ENCODE data around the gene SLC45A2. TPM values are rescaled to one million over a fixed set of nuclear protein-coding genes. Genes with fewer than 3 reads are reported as not detected.

SLC45A2 gene
- total RNA-seq, 1 experiment from 2014 or later = not detected

- Histone ChIP-seq H2AK5ac (ENCODE audit: insufficient read length, low read length) (no peak overlapping the region), H3K23ac (ENCODE audit: insufficient read length, low read depth, low read length) (no peak overlapping the region), H3K9me3 (ENCODE audit: control insufficient read depth, low read depth, low read length) (no peaks in the 10 kb centered on the region), H2BK15ac (ENCODE audit: low read depth, low read length) (no peak overlapping the region), H2BK12ac (ENCODE audit: insufficient read length, low read depth, low read length) (no peak overlapping the region), H3K18ac (ENCODE audit: insufficient read length, low read depth, low read length) (no peak overlapping the region), H4K8ac (replicated peaks; ENCODE audit: insufficient read length, low read depth, low read length) (no peak overlapping the region), H4K20me1 (ENCODE audit: control insufficient read depth, insufficient read depth, insufficient read length) (no peaks in the 10 kb centered on the region), H3K79me1 (ENCODE audit: insufficient read depth, low read depth, low read length, poor library complexity, severe bottlenecking) (no peaks in the 10 kb centered on the region), H3K27ac (ENCODE audit: insufficient read length, low read depth, low read length) (no peak overlapping the region), H3K4me2 (ENCODE audit: insufficient read depth, insufficient read length, low read length) (no peak overlapping the region), H4K5ac (ENCODE audit: insufficient read length, low read depth, low read length) (no peak overlapping the region), H3K23me2 (ENCODE audit: insufficient read length, low read depth, low read length, poor library complexity, severe bottlenecking) (no peaks in the 10 kb centered on the region), H3K4ac (ENCODE audit: low read depth, low read length) (no peak overlapping the region), H3K27me3 (ENCODE audit: insufficient read depth, low read length) (no peaks in the 10 kb centered on the region), H3K4me1 (ENCODE audit: insufficient read depth, low read length) (no peaks in the 10 kb centered on the region; the same call in 1 of the 2 replicates), H4K91ac (ENCODE audit: insufficient read length, low read depth, low read length) (no peak overlapping the region), H3K79me2 (ENCODE audit: insufficient read depth, low read length) (no peaks in the 10 kb centered on the region), H2BK5ac (ENCODE audit: insufficient read length, low read length) (no peak overlapping the region), H2AFZ (ENCODE audit: low read length) (no peak overlapping the region), H3K56ac (ENCODE audit: insufficient read length, low read depth, low read length) (no peak overlapping the region), H2BK20ac (ENCODE audit: low read depth, low read length, poor library complexity, severe bottlenecking) (no peak overlapping the region), H2BK120ac (ENCODE audit: low read depth, low read length, poor library complexity, severe bottlenecking) (no peak overlapping the region), H3T11ph (ENCODE audit: low read length) (no peak overlapping the region), H3K14ac (ENCODE audit: insufficient read depth, low read length) (no peak overlapping the region), H3K9ac (ENCODE audit: extremely low read depth, insufficient read length, low read length) (no peak overlapping the region)
- Mint-ChIP-seq H3K27me3 (ENCODE audit: low read depth) (no peaks in the 10 kb centered on the region), H3K9me3 (no peaks in the 10 kb centered on the region), H3K36me3 (ENCODE audit: insufficient read depth in 1 of 3, low read depth in 3 of 3) (peaks cover 0 to under 1% (median 0%) of the 10 kb centered on the region in 3 experiments; a peak in 2 of 7 replicates), H3K27ac (no peak overlapping the region), H3K4me3 (no peak overlapping the region), H3K4me1 (peaks cover 0 to 3% of the 10 kb centered on the region in 2 experiments; a peak in 1 of 4 replicates)
- no peak for TF ChIP-seq CTCF (conservative IDR thresholded peaks at IDR 0.05)
- WGBS (ENCODE audit: extremely low coverage, insufficient read length, low lambda C conversion rate) = no CpG with 5 or more reads among the region's 1 CpG
- DNase-seq = no peak
Observed at GRCh38 chr5:34030048-34030447, 45.6 kb upstream of the SLC45A2 start.
